PC-3 (cell line): ENCODE data around the gene HOXB6. TPM values are rescaled to one million over a fixed set of nuclear protein-coding genes. Genes with fewer than 3 reads are reported as not detected.

Source experiments
- ATAC-seq: fragments of 200-7000 bp; cut with Tn5 transposase; 2 replicates; pipeline ENCODE4 v1.9.1; 2020; ENCODE audit warnings: mild to moderate bottlenecking, moderate library complexity
- BruUV-seq: library from RNA; stranded (reverse); fragments of 400-500 nt; replicated peaks from 2 replicates; lab custom pipeline; 2021; lab: Mats Ljungman, UMichigan
- CTCF ChIA-PET: fragments of 300-600 bp; sonication (Branson Sonifier 250); formaldehyde crosslinking; loops from one replicate; lab custom pipeline; 2022; ENCODE audit warnings: antibody characterized with exemption; lab: Charles Lee
- POLR2A ChIA-PET: fragments of 300-600 bp; sonication (Branson Sonifier 250); formaldehyde crosslinking; loops from one replicate; lab custom pipeline; 2022; ENCODE audit warnings: antibody characterized with exemption; ENCODE audit not compliant: unreplicated experiment; lab: Charles Lee
- DNase-seq: peaks from one replicate; pipeline ENCODE4 v3.0.0-alpha.2; 2015
- H2AFZ ChIP-seq: fragments of 300-600 bp; sonication (generic); 2 replicates; pipeline ENCODE4 v1.6.0; 2016; ENCODE audit warnings: antibody characterized with exemption, low read length
- H3F3A ChIP-seq: fragments of 300-600 bp; sonication (generic); one replicate; pipeline ENCODE4 v1.6.0; 2017; ENCODE audit warnings: antibody characterized with exemption, low read length, control low read depth, mild to moderate bottlenecking; ENCODE audit not compliant: unreplicated experiment
- H3K27ac ChIP-seq: fragments of 300-600 bp; sonication (generic); 2 replicates; pipeline ENCODE4 v1.5.1; 2016; ENCODE audit warnings: mild to moderate bottlenecking, low read length
- H3K27me3 ChIP-seq: fragments of 300-600 bp; sonication (generic); 2 replicates; pipeline ENCODE4 v1.6.1; 2016; ENCODE audit warnings: low read length, mixed read lengths
- H3K36me3 ChIP-seq: fragments of 300-600 bp; sonication (generic); 2 replicates; pipeline ENCODE4 v1.6.1; 2016; ENCODE audit warnings: low read depth, mixed run types, low read length, mixed read lengths
- H3K4me1 ChIP-seq: fragments of 300-600 bp; sonication (generic); 2 replicates; pipeline ENCODE4 v1.5.1; 2016; ENCODE audit warnings: low read length; ENCODE audit not compliant: insufficient read depth
- H3K4me2 ChIP-seq: fragments of 300-600 bp; sonication (generic); 2 replicates; pipeline ENCODE4 v1.6.0; 2016; ENCODE audit warnings: low read length
- H3K4me3 ChIP-seq: fragments of 300-600 bp; sonication (generic); 2 replicates; pipeline ENCODE4 v1.5.1; 2016; ENCODE audit warnings: mild to moderate bottlenecking, low read length, mixed read lengths
- H3K79me2 ChIP-seq: fragments of 300-600 bp; sonication (generic); 2 replicates; pipeline ENCODE4 v1.6.1; 2017; ENCODE audit warnings: low read length, mixed read lengths
- H3K9ac ChIP-seq: fragments of 300-600 bp; sonication (generic); 2 replicates; pipeline ENCODE4 v1.6.0; 2016; ENCODE audit warnings: mild to moderate bottlenecking, low read length
- H3K9me2 ChIP-seq: fragments of 300-600 bp; sonication (generic); replicated peaks from 2 replicates; pipeline ENCODE4 v1.6.1; 2016; ENCODE audit warnings: mixed run types, low read length, mixed read lengths
- H3K9me3 ChIP-seq: fragments of 300-600 bp; sonication (generic); 2 replicates; pipeline ENCODE4 v1.6.1; 2016; ENCODE audit warnings: low read length, mixed read lengths
- H4K20me1 ChIP-seq: fragments of 300-600 bp; sonication (generic); 2 replicates; pipeline ENCODE4 v1.6.1; 2016; ENCODE audit warnings: low read length, mixed read lengths
- CTCF ChIP-seq: fragments of 300-600 bp; sonication (generic); conservative IDR thresholded peaks from 2 replicates; pipeline ENCODE4 v1.5.1; 2017; ENCODE audit warnings: antibody characterized with exemption, low read depth, mild to moderate bottlenecking, low read length
- EZH2 ChIP-seq: fragments of 300-600 bp; sonication (generic); IDR thresholded peaks from one replicate; pipeline ENCODE4 v1.6.1; 2017; ENCODE audit warnings: antibody characterized with exemption, mild to moderate bottlenecking, low read length; ENCODE audit not compliant: unreplicated experiment
- EZH2phosphoT487 ChIP-seq: fragments of 300-600 bp; sonication (generic); IDR thresholded peaks from 2 replicates; pipeline ENCODE4 v1.6.1; 2018; ENCODE audit warnings: mild to moderate bottlenecking, antibody characterized with exemption, low read length, borderline replicate concordance
- intact Hi-C: fragments of 100-400 bp; cut with micrococcal nuclease; formaldehyde crosslinking; loops from 2 replicates; pipeline ENCODE4 v1.9.0; 2023
- total RNA-seq: library from RNA; depleted of rRNA; stranded (reverse); fragments of >200 nt; gene quantifications from 2 replicates; pipeline ENCODE4 v1.2.3, GENCODE V29; 2014

HOXB6 gene
- total RNA-seq, 1 experiment from 2014 or later: 9.5 TPM

GRCh38 chr17:48598736-48599135 is 6.0 kb downstream of the HOXB6 start:
- peak overlapping the region; percentile 92 for H3K4me2 ChIP-seq
- ATAC-seq: no peak
- intact Hi-C loops: no loop called here
- TF ChIP-seq EZH2 (no peak), CTCF (no peak), EZH2phosphoT487 (no peak)
- H3K4me1 ChIP-seq: peaks cover 29% of the 10 kb centered on the region
- H3K9me2 ChIP-seq: no peaks in the 10 kb centered on the region
- H3K9me3 ChIP-seq: no peaks in the 10 kb centered on the region
- BruUV-seq: no TSS peak
- H3F3A ChIP-seq: no peaks in the 10 kb centered on the region
- H3K4me3 ChIP-seq: peak overlapping the region; percentile 75
- DNase-seq: no peak
- peaks cover 72% of the 10 kb centered on the region for H3K79me2 ChIP-seq
- no peak overlapping the region for H3K27ac ChIP-seq
- H3K9ac ChIP-seq: no peak overlapping the region
- CTCF ChIA-PET: no interaction called here
- H2AFZ ChIP-seq: peak overlapping the region; percentile 69
- no peaks in the 10 kb centered on the region for H3K36me3 ChIP-seq
- H4K20me1 ChIP-seq: peaks cover 30% of the 10 kb centered on the region
- POLR2A ChIA-PET: no interaction called here
- H3K27me3 ChIP-seq: no peaks in the 10 kb centered on the region

DNA sequence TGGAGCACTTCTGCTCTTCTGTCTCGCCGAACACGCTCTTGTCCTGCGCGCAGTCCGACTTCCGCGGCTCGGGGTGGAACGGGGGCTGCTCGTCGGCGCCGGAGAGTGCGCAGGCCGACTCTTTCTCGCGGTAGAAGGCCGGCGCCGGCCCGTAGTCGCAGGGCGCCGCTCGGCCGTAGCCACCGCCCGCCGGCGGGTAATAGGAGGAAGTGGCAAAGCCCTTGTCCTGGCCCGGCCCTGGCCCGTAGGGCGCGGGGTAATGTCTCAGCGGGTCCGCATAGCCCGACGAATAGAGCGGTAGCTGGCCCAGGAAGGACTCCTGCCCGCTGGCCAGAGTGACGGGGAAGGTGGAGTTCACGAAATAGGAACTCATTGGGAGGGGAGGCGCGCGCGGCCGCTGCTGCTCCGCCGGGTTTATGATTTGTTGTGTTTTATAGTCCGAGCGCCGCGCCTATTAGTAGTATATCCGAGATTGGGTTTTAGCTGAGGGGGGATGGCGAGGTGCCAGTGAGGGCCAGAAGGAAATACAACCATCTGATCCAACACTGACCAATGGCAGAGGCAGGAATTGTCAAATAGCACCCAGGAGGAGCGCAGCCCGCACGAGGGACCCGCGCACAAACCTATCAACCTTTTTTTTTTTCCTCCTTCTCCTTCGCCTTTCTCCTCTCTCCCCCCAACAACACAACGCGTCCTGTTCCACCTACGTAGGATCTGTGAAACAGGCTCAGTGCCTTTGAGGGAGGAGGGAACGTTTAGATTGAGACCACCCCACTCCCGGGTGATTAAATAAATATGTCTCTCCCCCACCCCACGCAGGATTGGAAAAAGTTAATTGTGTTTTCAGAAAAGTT is 6.8 kb downstream of the HOXB6 start:
- CTCF ChIA-PET: interaction anchor here (0.5 kb wide), 1 partner anchor 550 kb away, joined by 3 read pairs; the partner anchor contains the start of gene NFE2L1
- Histone ChIP-seq H3K9ac (peak overlapping the region; percentile 57), H2AFZ (peak overlapping the region; percentile 69), H3K27ac (0 out of 2 replicates have a peak overlapping the region, but pooled peaks have one; percentile 4), H3K4me3 (peak overlapping the region; percentile 75), H3K27me3 (no peaks in the 10 kb centered on the region), H4K20me1 (peaks cover 30% of the 10 kb centered on the region), H3K4me2 (peak overlapping the region; percentile 92), H3F3A (no peaks in the 10 kb centered on the region), H3K9me2 (no peaks in the 10 kb centered on the region), H3K4me1 (peaks cover 29% of the 10 kb centered on the region), H3K9me3 (no peaks in the 10 kb centered on the region), H3K79me2 (peaks cover 65% of the 10 kb centered on the region), H3K36me3 (no peaks in the 10 kb centered on the region)
- peak; percentile 67 for DNase-seq
- TF ChIP-seq CTCF (no peak), EZH2phosphoT487 (no peak), EZH2 (no peak)
- BruUV-seq: no TSS peak
- intact Hi-C loops: no loop called here
- peak; percentile 45 for ATAC-seq
- POLR2A ChIA-PET: interaction anchor here (0.6 kb wide), 1 partner anchor 193 kb away, joined by 3 read pairs; no protein-coding TSS in a partner anchor

- Histone ChIP-seq H3K9me2 (no peaks in the 10 kb centered on the region), H3K79me2 (peaks cover 59% of the 10 kb centered on the region), H3K27me3 (no peaks in the 10 kb centered on the region), H3K4me1 (peaks cover 29% of the 10 kb centered on the region), H3K4me3 (peak overlapping the region; percentile 75), H3K9ac (peak overlapping the region; percentile 57), H3K27ac (no peak overlapping the region), H4K20me1 (peaks cover 30% of the 10 kb centered on the region), H3K9me3 (no peaks in the 10 kb centered on the region), H3K36me3 (no peaks in the 10 kb centered on the region), H3F3A (no peaks in the 10 kb centered on the region), H2AFZ (peak overlapping the region; percentile 69), H3K4me2 (peak overlapping the region; percentile 92)
- TF ChIP-seq EZH2phosphoT487: no peak
- no peak for TF ChIP-seq CTCF
- TF ChIP-seq EZH2: no peak
- no peak for ATAC-seq
- BruUV-seq: no TSS peak
- DNase-seq: no peak
- POLR2A ChIA-PET: no interaction called here
- intact Hi-C loops: no loop called here
- CTCF ChIA-PET: no interaction called here
Measured at GRCh38 chr17:48597528-48597777, 7.3 kb downstream of the HOXB6 start.
